Mucosa of descending colon (tissue), 3 donors: ENCODE data around the gene CLEC4G. TPM values are rescaled to one million over a fixed set of nuclear protein-coding genes. Genes with fewer than 3 reads are reported as not detected.

Experiments
- ATAC-seq: fragments of 200-7000 bp; cut with Tn5 transposase; one replicate; pipeline ENCODE4 v1.9.1; 2020; ENCODE audit warnings: mild to moderate bottlenecking, moderate library complexity
- DNase-seq, 3 donors: peaks; one replicate each; pipeline ENCODE4 v3.0.0-alpha.2; 2020
- H3K36me3 ChIP-seq: fragments of 200-600 bp; one replicate; pipeline ENCODE4 v1.8.0; 2021; ENCODE audit warnings: low read depth, mild to moderate bottlenecking
- H3K4me1 ChIP-seq: fragments of 200-600 bp; one replicate; pipeline ENCODE4 v1.8.0; 2021; ENCODE audit warnings: low read depth, mild to moderate bottlenecking
- H3K4me3 ChIP-seq: fragments of 200-600 bp; one replicate; pipeline ENCODE4 v1.8.0; 2021; ENCODE audit warnings: mild to moderate bottlenecking
- H3K9me3 ChIP-seq: fragments of 200-600 bp; one replicate; pipeline ENCODE4 v1.8.0; 2021; ENCODE audit warnings: mild to moderate bottlenecking
- CTCF ChIP-seq: fragments of 200-600 bp; IDR thresholded peaks from one replicate; pipeline ENCODE4 v1.8.0; 2022; ENCODE audit warnings: antibody characterized with exemption, mild to moderate bottlenecking
- intact Hi-C, 2 donors: fragments of 100-400 bp; cut with DNase I in 1 of 2; cut with micrococcal nuclease in 1 of 2; formaldehyde crosslinking; loops; one replicate each; pipeline versions ENCODE4 v1.11.0 to v1.11.1; 2022; cut with DNase I, micrococcal nuclease
- total RNA-seq, 3 donors: library from RNA; stranded (reverse); fragmentation: NEBNext Ultra II Directional in 2 of 3; extraction: Animal tissue kit (Norgen Biotek cat#: 25700) in 2 of 3; gene quantifications; one replicate each; pipeline versions ENCODE4 v1.2.1 to v1.2.4, GENCODE V29; 2021 to 2023
- donor health status: DM: no; HTN: no; CAD: no; lungs with moderate emphysema.
- donor health status: DM: no; HTN: no; CAD: no.
- donor health status: DM: no; HTN: yes; CAD: no.

CLEC4G gene
- total RNA-seq, 3 donors from 2014 or later: 1.3 to 2.5 TPM; not detected in 1

- Histone ChIP-seq H3K36me3 (no peaks in the 10 kb centered on the region), H3K4me3 (no peak within 1 kb of the TSS), H3K4me1 (no peaks in the 10 kb centered on the region), H3K9me3 (no peaks in the 10 kb centered on the region)
- ATAC-seq: peak; percentile 45
- DNase-seq: peak in 1 of 3 donors; percentile 23
- intact Hi-C loops: no loop called here
- no peak for TF ChIP-seq CTCF
Observed at GRCh38 chr19:7701654-7702457, 30.1 kb downstream of the CLEC4G start, which contains the start of gene FCER2. FCER2 (minus strand) TSS chr19:7702131; CDS start chr19:7699760, 2,371 bp downstream.

GRCh38 chr19:7701049-7701653 lies 30.8 kb downstream of the CLEC4G start:
- no peak for DNase-seq
- Histone ChIP-seq H3K4me1 (no peaks in the 10 kb centered on the region), H3K36me3 (no peaks in the 10 kb centered on the region), H3K9me3 (no peaks in the 10 kb centered on the region), H3K4me3 (no peak overlapping the region)
- intact Hi-C loops: no loop called here
- no peak for ATAC-seq
- no peak for TF ChIP-seq CTCF

GRCh38 chr19:7699417-7700401 lies 32.2 kb downstream of the CLEC4G start:
- DNase-seq: no peak
- no peaks in the 10 kb centered on the region for H3K36me3 ChIP-seq
- intact Hi-C loops: no loop called here
- TF ChIP-seq CTCF: no peak
- ATAC-seq: no peak
- H3K4me3 ChIP-seq: no peak overlapping the region
- no peaks in the 10 kb centered on the region for H3K9me3 ChIP-seq
- no peaks in the 10 kb centered on the region for H3K4me1 ChIP-seq

- Histone ChIP-seq H3K4me1 (no peaks in the 10 kb centered on the region), H3K36me3 (no peaks in the 10 kb centered on the region), H3K9me3 (no peaks in the 10 kb centered on the region), H3K4me3 (no peak overlapping the region)
- TF ChIP-seq CTCF: no peak
- ATAC-seq (no peak), DNase-seq (no peak)
- intact Hi-C loops: no loop called here
Observed at GRCh38 chr19:7699003-7699402, 32.9 kb downstream of the CLEC4G start.

- no peak for TF ChIP-seq CTCF
- no peak for ATAC-seq
- H3K9me3 ChIP-seq: no peaks in the 10 kb centered on the region
- H3K4me1 ChIP-seq: no peaks in the 10 kb centered on the region
- intact Hi-C loops: no loop called here
- no peak for DNase-seq
- H3K4me3 ChIP-seq: no peak overlapping the region
- no peaks in the 10 kb centered on the region for H3K36me3 ChIP-seq
Observed at GRCh38 chr19:7698583-7698982, 33.3 kb downstream of the CLEC4G start.
